HG03575 (cell line): ENCODE data around the gene THBS2.
"Not testable (repeated sequence)": the region's sequence is repeated elsewhere in the genome, so short reads cannot be mapped to it uniquely, and the experiment has no call there.

Experiments
- ATAC-seq: cut with Tn5 transposase; IDR thresholded peaks from one replicate; pipeline ENCODE4 v1.9.1; 2021; ENCODE audit not compliant: unreplicated experiment, insufficient number of reproducible peaks, low FRiP score; ENCODE audit errors: extremely low read depth

The THBS2 gene

GRCh38 chr6:169253337-169254238 is at the start of gene THBS2:
Gene THBS2, minus strand, starts transcription at chr6:169253846. Its CDS starts 3,062 bp downstream, at chr6:169250784.
- no peak for ATAC-seq

- no peak for ATAC-seq
Measured at GRCh38 chr6:169302716-169303115, 49.1 kb upstream of the THBS2 start.

- no peak for ATAC-seq
Measured at GRCh38 chr6:169302255-169302654, 48.6 kb upstream of the THBS2 start.

- ATAC-seq: no peak
Measured at GRCh38 chr6:169300916-169301315, 47.3 kb upstream of the THBS2 start.

- not testable (repeated sequence) for ATAC-seq
Measured at GRCh38 chr6:169298626-169299025, 45.0 kb upstream of the THBS2 start.

GRCh38 chr6:169296622-169297021 is 43.0 kb upstream of the THBS2 start:
- ATAC-seq: no peak

GRCh38 chr6:169296170-169296569 is 42.5 kb upstream of the THBS2 start:
- no peak for ATAC-seq

GRCh38 chr6:169293196-169293595 is 39.5 kb upstream of the THBS2 start:
- ATAC-seq: no peak

- ATAC-seq: no peak
Measured at GRCh38 chr6:169292338-169293124, 38.9 kb upstream of the THBS2 start.

- no peak for ATAC-seq
Measured at GRCh38 chr6:169291646-169292337, 38.1 kb upstream of the THBS2 start.

- ATAC-seq: no peak
Measured at GRCh38 chr6:169291148-169291547, 37.5 kb upstream of the THBS2 start.

GRCh38 chr6:169289619-169290339 is 36.1 kb upstream of the THBS2 start:
- no peak for ATAC-seq

- ATAC-seq: no peak
Measured at GRCh38 chr6:169289257-169289618, 35.6 kb upstream of the THBS2 start.

- no peak for ATAC-seq
Measured at GRCh38 chr6:169288591-169288990, 34.9 kb upstream of the THBS2 start.

- ATAC-seq: no peak
Measured at GRCh38 chr6:169287675-169288074, 34.0 kb upstream of the THBS2 start.

GRCh38 chr6:169286961-169287360 is 33.3 kb upstream of the THBS2 start:
- no peak for ATAC-seq

- no peak for ATAC-seq
Measured at GRCh38 chr6:169285165-169285564, 31.5 kb upstream of the THBS2 start.

- no peak for ATAC-seq
Measured at GRCh38 chr6:169283924-169284323, 30.3 kb upstream of the THBS2 start.

GRCh38 chr6:169282043-169282442 is 28.4 kb upstream of the THBS2 start:
- no peak for ATAC-seq
